GM23338 (cell line): Measurements from ENCODE around the gene SLC30A5. TPM values are rescaled to one million over a fixed set of nuclear protein-coding genes. Genes with fewer than 3 reads are reported as not detected.

Experiments
- ATAC-seq: fragments of 200-7000 bp; cut with Tn5 transposase; 3 replicates; pipeline ENCODE4 v1.9.1; 2020
- DNase-seq: peaks from one replicate; pipeline ENCODE4 v3.0.0-alpha.2; 2015; ENCODE audit warnings: low spot score
- H2AFZ ChIP-seq: fragments of 200-600 bp; sonication (generic); 2 replicates; pipeline ENCODE4 v1.8.0; 2016; ENCODE audit warnings: antibody characterized with exemption, mild to moderate bottlenecking, moderate library complexity
- H3F3A ChIP-seq: fragments of 200-600 bp; sonication (generic); replicated peaks from 2 replicates; pipeline ENCODE4 v1.8.0; 2017; ENCODE audit warnings: antibody characterized with exemption, mixed run types, low read depth
- H3K27ac ChIP-seq: fragments of 200-600 bp; sonication (generic); 2 replicates; pipeline ENCODE4 v1.6.1; 2016; ENCODE audit warnings: low read depth
- H3K27me3 ChIP-seq: fragments of 200-600 bp; sonication (generic); 2 replicates; pipeline ENCODE4 v1.8.0; 2016; ENCODE audit warnings: mild to moderate bottlenecking, mixed run types, moderate library complexity; ENCODE audit not compliant: insufficient read depth
- H3K36me3 ChIP-seq: fragments of 200-600 bp; sonication (generic); 2 replicates; pipeline ENCODE4 v1.8.0; 2016; ENCODE audit warnings: mild to moderate bottlenecking; ENCODE audit not compliant: insufficient read depth
- H3K4me1 ChIP-seq: fragments of 200-600 bp; sonication (generic); 2 replicates; pipeline ENCODE4 v1.8.0; 2016; ENCODE audit warnings: mild to moderate bottlenecking, moderate library complexity; ENCODE audit not compliant: insufficient read depth
- H3K4me2 ChIP-seq: fragments of 200-600 bp; sonication (generic); 2 replicates; pipeline ENCODE4 v1.7.1; 2017; ENCODE audit warnings: mixed run types
- H3K4me3 ChIP-seq: fragments of 200-600 bp; sonication (generic); 2 replicates; pipeline ENCODE4 v1.6.1; 2016; ENCODE audit warnings: mixed run types
- H3K79me2 ChIP-seq: fragments of 200-600 bp; sonication (generic); replicated peaks from 2 replicates; pipeline ENCODE4 v1.8.0; 2017; ENCODE audit warnings: mild to moderate bottlenecking; ENCODE audit not compliant: insufficient read depth
- H3K9me2 ChIP-seq: fragments of 200-600 bp; sonication (generic); 2 replicates; pipeline ENCODE4 v1.8.0; 2017; ENCODE audit not compliant: insufficient read depth
- H4K20me1 ChIP-seq: fragments of 200-600 bp; sonication (generic); replicated peaks from 2 replicates; pipeline ENCODE4 v1.8.0; 2017; ENCODE audit warnings: mild to moderate bottlenecking; ENCODE audit not compliant: insufficient read depth
- H3K27ac Mint-ChIP-seq: 2 replicates; pipeline ENCODE4 v1.8.0; 2020; ENCODE audit warnings: inconsistent platforms, mild to moderate bottlenecking, moderate library complexity, mixed read lengths
- H3K27me3 Mint-ChIP-seq: 3 replicates; pipeline ENCODE4 v1.8.0; 2022; ENCODE audit warnings: low read depth, mild to moderate bottlenecking, moderate library complexity, mixed read lengths, inconsistent platforms; ENCODE audit not compliant: insufficient read depth, poor library complexity
- H3K36me3 Mint-ChIP-seq: 3 replicates; pipeline ENCODE4 v1.8.0; 2021; ENCODE audit warnings: low read depth, mild to moderate bottlenecking, inconsistent platforms, moderate library complexity, mixed read lengths
- H3K4me1 Mint-ChIP-seq: 3 replicates; pipeline ENCODE4 v1.8.0; 2020; ENCODE audit warnings: mild to moderate bottlenecking, inconsistent platforms, mixed read lengths
- H3K4me3 Mint-ChIP-seq: 3 replicates; pipeline ENCODE4 v1.8.0; 2021; ENCODE audit warnings: moderate library complexity, mild to moderate bottlenecking, inconsistent platforms, mixed read lengths
- H3K9me3 Mint-ChIP-seq: 3 replicates; pipeline ENCODE4 v1.8.0; 2020; ENCODE audit warnings: moderate library complexity, mild to moderate bottlenecking, inconsistent platforms, mixed read lengths
- CREB1 ChIP-seq: fragments of 250-450 bp; sonication (Bioruptor Pico); IDR thresholded peaks from 2 replicates; pipeline ENCODE4 v1.5.0; 2020; ENCODE audit warnings: low read depth, mild to moderate bottlenecking, moderate library complexity
- EZH2phosphoT487 ChIP-seq: fragments of 200-600 bp; sonication (generic); IDR thresholded peaks from one replicate; pipeline ENCODE4 v1.8.1; 2018; ENCODE audit warnings: antibody characterized with exemption; ENCODE audit not compliant: unreplicated experiment
- REST ChIP-seq: IDR thresholded peaks from one replicate; pipeline ENCODE4 v1.6.1; 2018; ENCODE audit warnings: antibody characterized with exemption; ENCODE audit not compliant: unreplicated experiment
- STAT1 ChIP-seq: IDR thresholded peaks from one replicate; pipeline ENCODE4 v1.6.1; 2016; ENCODE audit warnings: antibody characterized with exemption; ENCODE audit not compliant: unreplicated experiment
- ZNF114 ChIP-seq: fragments of 250-450 bp; sonication (Bioruptor Pico); IDR thresholded peaks from 2 replicates; pipeline ENCODE4 v1.5.0; 2020; ENCODE audit warnings: mild to moderate bottlenecking, moderate library complexity
- polyA plus RNA-seq: library from polyadenylated mRNA; unstranded; fragments of >200 nt; fragmentation: Nextera tagmentation; extraction: Ambion mirVana; gene quantifications from 2 replicates; pipeline ENCODE4 v1.2.1, GENCODE V29; 2016
- total RNA-seq: library from RNA; depleted of rRNA; stranded (reverse); fragments of >200 nt; shearing (Covaris generic); gene quantifications from 2 replicates; pipeline ENCODE4 v1.2.3, GENCODE V29; 2014
- TF ChIP-seq, protein P1 (sequence below): IDR thresholded peaks from 2 replicates; pipeline ENCODE4 v1.6.1; 2016; ENCODE audit warnings: antibody characterized with exemption
- TF ChIP-seq, protein P2 (sequence below), 2 experiments: fragments of 200-600 bp in 1 of 2; sonication (generic) in 1 of 2; conservative IDR thresholded peaks; 2 replicates each; pipeline versions ENCODE4 v1.5.1 to v1.6.1; 2016 to 2017; ENCODE audit warnings: antibody characterized with exemption in 2 of 2, low read depth in 2 of 2, mild to moderate bottlenecking in 2 of 2, moderate library complexity in 1 of 2

Gene SLC30A5
- total and polyA plus RNA-seq, 2 experiments from 2014 or later, result 38.2 to 43.2 TPM

DNA sequence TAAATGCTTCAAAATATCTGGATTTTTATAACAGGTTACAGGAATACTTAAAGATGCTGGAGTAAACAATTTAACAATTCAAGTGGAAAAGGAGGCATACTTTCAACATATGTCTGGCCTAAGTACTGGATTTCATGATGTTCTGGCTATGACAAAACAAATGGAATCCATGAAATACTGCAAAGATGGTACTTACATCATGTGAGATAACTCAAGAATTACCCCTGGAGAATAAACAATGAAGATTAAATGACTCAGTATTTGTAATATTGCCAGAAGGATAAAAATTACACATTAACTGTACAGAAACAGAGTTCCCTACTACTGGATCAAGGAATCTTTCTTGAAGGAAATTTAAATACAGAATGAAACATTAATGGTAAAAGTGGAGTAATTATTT, 35.6 kb downstream of the SLC30A5 start:
- Histone ChIP-seq H3F3A (no peaks in the 10 kb centered on the region), H3K79me2 (no peaks in the 10 kb centered on the region), H3K9me2 (no peaks in the 10 kb centered on the region), H3K4me3 (no peak overlapping the region), H3K27me3 (no peaks in the 10 kb centered on the region), H3K36me3 (no peaks in the 10 kb centered on the region; the same call in 1 of the 2 replicates), H2AFZ (no peak overlapping the region), H3K4me2 (no peak overlapping the region), H4K20me1 (no peaks in the 10 kb centered on the region), H3K4me1 (no peaks in the 10 kb centered on the region), H3K27ac (no peak overlapping the region)
- Mint-ChIP-seq H3K9me3 (no peaks in the 10 kb centered on the region), H3K27ac (no peak overlapping the region), H3K4me1 (no peaks in the 10 kb centered on the region), H3K36me3 (peaks cover 28% of the 10 kb centered on the region), H3K4me3 (no peak overlapping the region), H3K27me3 (no peaks in the 10 kb centered on the region)
- no peak for DNase-seq
- no peak for ATAC-seq
- no peak for TF ChIP-seq ZNF114 (CRISPR knock-in tag)
- TF ChIP-seq, protein P1, sequence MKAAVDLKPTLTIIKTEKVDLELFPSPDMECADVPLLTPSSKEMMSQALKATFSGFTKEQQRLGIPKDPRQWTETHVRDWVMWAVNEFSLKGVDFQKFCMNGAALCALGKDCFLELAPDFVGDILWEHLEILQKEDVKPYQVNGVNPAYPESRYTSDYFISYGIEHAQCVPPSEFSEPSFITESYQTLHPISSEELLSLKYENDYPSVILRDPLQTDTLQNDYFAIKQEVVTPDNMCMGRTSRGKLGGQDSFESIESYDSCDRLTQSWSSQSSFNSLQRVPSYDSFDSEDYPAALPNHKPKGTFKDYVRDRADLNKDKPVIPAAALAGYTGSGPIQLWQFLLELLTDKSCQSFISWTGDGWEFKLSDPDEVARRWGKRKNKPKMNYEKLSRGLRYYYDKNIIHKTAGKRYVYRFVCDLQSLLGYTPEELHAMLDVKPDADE, result no peak

- TF ChIP-seq, protein P2, sequence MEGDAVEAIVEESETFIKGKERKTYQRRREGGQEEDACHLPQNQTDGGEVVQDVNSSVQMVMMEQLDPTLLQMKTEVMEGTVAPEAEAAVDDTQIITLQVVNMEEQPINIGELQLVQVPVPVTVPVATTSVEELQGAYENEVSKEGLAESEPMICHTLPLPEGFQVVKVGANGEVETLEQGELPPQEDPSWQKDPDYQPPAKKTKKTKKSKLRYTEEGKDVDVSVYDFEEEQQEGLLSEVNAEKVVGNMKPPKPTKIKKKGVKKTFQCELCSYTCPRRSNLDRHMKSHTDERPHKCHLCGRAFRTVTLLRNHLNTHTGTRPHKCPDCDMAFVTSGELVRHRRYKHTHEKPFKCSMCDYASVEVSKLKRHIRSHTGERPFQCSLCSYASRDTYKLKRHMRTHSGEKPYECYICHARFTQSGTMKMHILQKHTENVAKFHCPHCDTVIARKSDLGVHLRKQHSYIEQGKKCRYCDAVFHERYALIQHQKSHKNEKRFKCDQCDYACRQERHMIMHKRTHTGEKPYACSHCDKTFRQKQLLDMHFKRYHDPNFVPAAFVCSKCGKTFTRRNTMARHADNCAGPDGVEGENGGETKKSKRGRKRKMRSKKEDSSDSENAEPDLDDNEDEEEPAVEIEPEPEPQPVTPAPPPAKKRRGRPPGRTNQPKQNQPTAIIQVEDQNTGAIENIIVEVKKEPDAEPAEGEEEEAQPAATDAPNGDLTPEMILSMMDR (conservative IDR thresholded peaks at IDR 0.05; ENCODE audit: low read depth in 2 of 2), result no peak
- no peak for TF ChIP-seq REST
- TF ChIP-seq CREB1, result no peak
- TF ChIP-seq STAT1, result no peak
- no peak for TF ChIP-seq EZH2phosphoT487
- no peak overlapping the region for H3K27ac ChIP-seq
- H3K4me2 ChIP-seq, result no peak overlapping the region
- no peak overlapping the region for H3K4me3 ChIP-seq
- no peak overlapping the region for H3K27ac Mint-ChIP-seq
- no peaks in the 10 kb centered on the region for H3K9me3 Mint-ChIP-seq
- no peaks in the 10 kb centered on the region; the same call in 1 of the 2 replicates for H3K36me3 ChIP-seq
- H4K20me1 ChIP-seq, result no peaks in the 10 kb centered on the region
- no peak overlapping the region for H3K4me3 Mint-ChIP-seq
- ATAC-seq (no peak), DNase-seq (no peak)
- H2AFZ ChIP-seq, result no peak overlapping the region
- no peaks in the 10 kb centered on the region for H3K79me2 ChIP-seq
- no peaks in the 10 kb centered on the region for H3F3A ChIP-seq
- peaks cover 2% of the 10 kb centered on the region; the same call in 1 of the 2 replicates for H3K4me1 ChIP-seq
- no peaks in the 10 kb centered on the region for H3K4me1 Mint-ChIP-seq
- no peaks in the 10 kb centered on the region for H3K9me2 ChIP-seq
- H3K27me3 Mint-ChIP-seq, result no peaks in the 10 kb centered on the region
- no peaks in the 10 kb centered on the region for H3K27me3 ChIP-seq
- H3K36me3 Mint-ChIP-seq, result peaks cover 22% of the 10 kb centered on the region; the same call in 2 of the 3 replicates
Measured at GRCh38 chr5:69130241-69130640, 36.4 kb downstream of the SLC30A5 start.
